ENCODE data around the gene SMPDL3A.

SMPDL3A gene

DNA sequence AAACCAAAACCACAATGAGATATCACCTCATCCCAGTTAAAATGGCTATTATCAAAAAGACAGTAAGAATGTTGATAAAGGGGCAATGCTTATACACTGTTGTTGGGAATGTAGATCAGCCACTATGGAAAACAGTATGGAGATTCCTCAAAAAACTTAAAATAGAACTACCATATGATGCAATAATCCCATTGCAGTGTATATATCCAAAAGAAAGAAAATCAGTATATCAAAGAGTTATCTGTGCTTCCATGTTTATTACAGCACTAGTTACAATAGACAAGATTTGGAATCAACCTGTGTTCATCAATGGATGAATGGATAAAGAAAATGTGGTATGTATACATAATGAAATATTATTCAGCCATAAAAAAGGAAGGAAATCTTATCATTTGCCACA lies 13.1 kb upstream of the SMPDL3A start:
- DNase-seq (ENCODE audit: low read depth in 2 of 2, low spot score in 1 of 2), result no peak

GRCh38 chr6:122778302-122778701 lies 10.8 kb upstream of the SMPDL3A start:
- no peak for DNase-seq (ENCODE audit: low read depth in 2 of 2, low spot score in 1 of 2)

DNA sequence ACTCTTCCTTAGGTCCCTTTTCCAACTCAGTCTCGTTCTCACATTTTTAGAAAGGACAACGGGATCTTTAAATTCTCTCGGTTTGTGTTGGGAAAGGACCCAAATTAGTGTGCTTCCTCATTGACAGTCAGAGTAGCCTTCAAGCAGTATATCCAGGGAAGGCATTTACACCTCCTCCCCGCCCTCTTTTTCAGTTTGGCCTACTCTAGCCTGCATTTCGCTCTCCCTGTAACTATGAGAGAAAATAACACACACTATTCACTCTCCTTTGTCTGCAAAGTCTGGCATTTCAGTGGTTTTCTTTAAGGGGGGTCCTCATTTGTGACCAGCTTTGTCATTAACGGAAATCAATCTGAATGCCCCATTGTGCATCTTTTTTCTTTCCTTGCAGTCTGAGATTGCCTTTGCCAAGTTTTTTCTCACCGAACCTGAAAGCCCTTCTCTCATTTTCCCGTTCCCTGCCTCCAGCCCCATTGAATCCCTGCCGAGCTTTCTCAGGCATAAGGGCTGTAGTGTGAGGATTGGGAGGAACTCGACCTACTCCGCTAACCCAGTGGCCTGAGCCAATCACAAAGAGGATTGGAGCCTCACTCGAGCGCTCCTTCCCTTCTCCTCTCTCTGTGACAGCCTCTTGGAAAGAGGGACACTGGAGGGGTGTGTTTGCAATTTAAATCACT lies 9.9 kb upstream of the SMPDL3A start:
- DNase-seq (ENCODE audit: low read depth in 2 of 2, low spot score in 1 of 2), result no peak

GRCh38 chr6:122779667-122780066 lies 9.4 kb upstream of the SMPDL3A start, which contains the start of gene FABP7:
TSS of gene FABP7 (plus strand) at chr6:122779716. CDS start at chr6:122779795, 79 bp downstream.
- DNase-seq (ENCODE audit: low read depth in 2 of 2, low spot score in 1 of 2), result no peak

- no peak for DNase-seq (ENCODE audit: low read depth in 2 of 2, low spot score in 1 of 2)
Observed at GRCh38 chr6:122780114-122780513, 8.9 kb upstream of the SMPDL3A start.

GRCh38 chr6:122781716-122782115 lies 7.3 kb upstream of the SMPDL3A start:
- no peak for DNase-seq (ENCODE audit: low read depth in 2 of 2, low spot score in 1 of 2)

DNA sequence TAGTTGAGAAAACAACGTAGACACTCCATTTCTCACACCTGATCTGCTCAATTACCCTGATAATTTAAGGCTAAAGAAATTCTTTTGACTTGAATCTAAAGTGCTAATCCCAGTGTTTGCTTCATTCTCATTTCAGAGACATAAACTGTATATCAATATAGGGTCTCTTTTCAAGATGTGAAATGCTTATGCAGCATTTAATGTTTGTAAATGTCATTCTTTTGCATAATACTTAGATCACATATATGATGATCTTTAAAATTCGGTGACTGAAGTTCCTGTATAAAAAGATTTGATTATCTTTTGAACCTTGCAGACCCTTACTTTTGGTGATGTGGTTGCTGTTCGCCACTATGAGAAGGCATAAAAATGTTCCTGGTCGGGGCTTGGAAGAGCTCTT lies 5.7 kb upstream of the SMPDL3A start:
- DNase-seq (ENCODE audit: low read depth in 2 of 2, low spot score in 1 of 2), result no peak

DNA sequence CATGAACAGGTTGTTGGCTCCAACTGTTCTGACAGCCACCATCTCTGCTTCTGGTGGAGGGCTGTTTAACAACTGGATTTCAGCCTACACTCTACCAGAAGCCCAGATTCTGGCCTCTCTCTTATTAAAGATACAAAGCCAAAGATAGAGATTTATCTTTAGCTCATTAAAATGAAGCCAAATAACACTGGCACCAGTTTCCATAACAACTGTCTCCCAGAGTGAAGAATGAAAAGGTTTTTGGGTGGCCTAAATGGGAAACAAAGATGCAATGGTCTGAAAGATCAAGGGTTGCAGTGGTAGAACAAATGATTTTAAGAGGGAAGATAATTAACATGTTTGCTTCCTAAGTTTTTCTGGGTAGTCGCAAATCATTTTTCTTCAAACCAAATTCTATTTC lies 3.2 kb upstream of the SMPDL3A start:
- no peak for DNase-seq (ENCODE audit: low read depth in 2 of 2, low spot score in 1 of 2)

GRCh38 chr6:122787721-122788120 lies 1.3 kb upstream of the SMPDL3A start:
- DNase-seq (ENCODE audit: low read depth in 2 of 2, low spot score in 1 of 2), result no peak

DNA sequence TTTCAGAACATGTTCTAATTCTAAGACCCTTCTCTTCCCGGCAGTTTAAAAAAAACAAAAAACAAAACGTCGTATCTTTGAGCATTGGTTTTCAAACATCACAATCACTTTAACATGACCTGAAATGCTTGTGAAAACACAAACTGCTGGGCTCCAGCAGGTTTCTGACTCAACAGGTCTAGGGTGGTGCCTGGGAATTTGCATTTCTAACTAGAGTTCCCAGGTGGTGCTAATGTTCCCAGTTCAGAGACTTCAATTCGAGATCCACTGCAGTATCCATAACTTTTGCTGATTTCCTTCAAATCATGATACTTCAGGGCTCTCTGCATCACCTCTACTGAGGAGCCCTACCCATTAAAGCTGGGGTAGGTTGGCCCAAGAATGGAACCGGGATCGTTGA lies 850 bp upstream of the SMPDL3A start:
- no peak for DNase-seq (ENCODE audit: low read depth in 2 of 2, low spot score in 1 of 2)

DNA sequence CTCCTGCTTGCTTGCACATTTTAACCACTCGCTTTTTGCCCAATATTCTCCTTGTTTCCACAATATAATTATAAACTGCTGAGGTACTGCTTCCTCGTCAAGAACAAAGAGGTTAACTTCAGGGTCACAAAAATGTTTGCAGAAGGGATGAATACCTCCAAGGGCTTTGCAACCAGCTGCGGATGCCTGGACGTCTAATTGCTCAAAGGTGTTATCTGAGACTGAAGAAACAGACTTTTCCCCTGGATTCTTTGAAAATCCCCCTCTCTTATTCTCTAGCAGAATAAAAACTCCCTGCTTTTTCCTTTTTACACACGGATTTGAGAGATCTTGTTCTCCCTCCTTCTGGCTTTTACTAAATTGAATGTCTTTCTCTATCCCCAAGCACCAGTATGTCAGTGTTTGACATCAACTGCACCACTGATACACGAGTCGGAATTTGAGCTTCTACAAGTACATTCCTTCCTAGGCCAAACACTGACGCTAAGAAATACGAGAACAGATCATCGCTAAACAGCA lies 336 bp upstream of the SMPDL3A start:
- DNase-seq (ENCODE audit: low read depth in 2 of 2, low spot score in 1 of 2), result no peak

GRCh38 chr6:122790028-122790422 lies 967 bp downstream of the SMPDL3A start:
- no peak for DNase-seq (ENCODE audit: low read depth in 2 of 2, low spot score in 1 of 2)

GRCh38 chr6:122790423-122791309 lies 1.6 kb downstream of the SMPDL3A start:
- DNase-seq (ENCODE audit: low read depth in 2 of 2, low spot score in 1 of 2), result no peak

DNA sequence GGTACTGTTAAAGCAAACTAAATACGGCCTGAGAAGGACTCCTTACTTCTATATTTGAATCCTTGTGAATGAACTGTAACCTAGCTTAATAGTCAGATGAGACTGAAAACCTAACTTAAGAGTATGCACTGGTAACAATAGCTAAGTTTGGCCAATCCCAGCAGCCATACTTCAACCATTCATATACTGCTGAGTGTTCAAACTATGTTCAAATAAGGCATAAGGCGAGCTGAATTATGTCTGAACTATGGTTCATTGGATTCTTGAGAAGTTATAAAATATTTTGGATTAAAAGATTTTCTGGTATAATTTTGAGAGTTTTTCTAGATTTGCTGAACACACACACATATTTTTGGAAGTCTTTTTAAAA lies 2.2 kb downstream of the SMPDL3A start:
- DNase-seq (ENCODE audit: low read depth in 2 of 2, low spot score in 1 of 2), result no peak

DNA sequence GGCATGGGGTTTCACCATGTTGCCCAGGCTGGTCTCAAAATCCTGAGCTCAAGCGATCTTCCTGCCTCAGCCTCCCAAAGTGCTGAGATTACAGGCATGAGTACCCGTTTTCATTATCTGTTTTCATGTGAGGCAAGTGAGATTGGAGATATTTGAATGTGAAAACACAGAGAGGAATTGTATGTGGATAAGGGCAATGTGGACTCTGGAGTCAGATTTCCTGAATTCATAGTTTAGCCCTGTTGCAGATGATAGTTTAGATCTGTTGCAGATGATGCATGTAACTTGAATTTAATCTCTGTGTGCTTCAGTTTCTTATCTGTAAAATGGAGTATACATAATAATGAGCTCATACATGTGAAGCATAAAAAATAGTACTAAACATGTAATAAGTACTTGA lies 3.7 kb downstream of the SMPDL3A start:
- DNase-seq (ENCODE audit: low read depth in 2 of 2, low spot score in 1 of 2), result no peak

- no peak for DNase-seq (ENCODE audit: low read depth in 2 of 2, low spot score in 1 of 2)
Observed at GRCh38 chr6:122797537-122797936, 8.5 kb downstream of the SMPDL3A start.

- DNase-seq (ENCODE audit: low read depth in 2 of 2, low spot score in 1 of 2), result no peak
Observed at GRCh38 chr6:122798099-122798641, 9.1 kb downstream of the SMPDL3A start.

GRCh38 chr6:122799140-122799745 lies 10.2 kb downstream of the SMPDL3A start:
- DNase-seq (ENCODE audit: low read depth in 2 of 2, low spot score in 1 of 2), result no peak

GRCh38 chr6:122799916-122800686 lies 11.0 kb downstream of the SMPDL3A start:
- DNase-seq (ENCODE audit: low read depth in 2 of 2, low spot score in 1 of 2), result no peak

DNA sequence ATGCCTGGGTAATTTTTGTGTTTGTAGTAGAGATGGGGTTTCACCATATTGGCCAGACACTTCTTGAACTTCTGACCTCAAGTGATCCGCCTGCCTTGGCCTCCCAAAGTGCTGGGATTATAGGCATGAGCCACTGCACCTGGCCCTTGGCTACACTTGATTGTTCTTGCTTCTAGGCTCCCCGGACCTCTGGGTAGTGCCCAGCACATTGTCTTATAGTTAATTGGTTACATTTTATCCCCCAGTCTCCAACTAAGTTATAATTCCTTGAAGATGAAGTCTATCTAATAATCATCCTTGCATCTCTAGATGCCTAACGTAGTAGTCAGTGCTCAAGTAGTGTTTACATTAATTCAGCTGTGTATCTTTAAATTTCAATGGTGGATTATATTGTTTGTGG lies 11.8 kb downstream of the SMPDL3A start:
- DNase-seq (ENCODE audit: low read depth in 2 of 2, low spot score in 1 of 2), result no peak

GRCh38 chr6:122801397-122801796 lies 12.3 kb downstream of the SMPDL3A start:
- no peak for DNase-seq (ENCODE audit: low read depth in 2 of 2, low spot score in 1 of 2)

Measured in stimulated activated CD8-positive, alpha-beta memory T cell treated with anti-CD3 and anti-CD28 coated beads, Interleukin-4, amount 100 ng/mL, for 1 hour (primary cell).